Subcutaneous abdominal adipose tissue (tissue), 5 donors: ENCODE results near the gene SAMD4A.

Experiments used
- H3K27ac ChIP-seq: one replicate; pipeline ENCODE4 v1.7.0; 2013; ENCODE audit warnings: low read depth, mild to moderate bottlenecking, inconsistent platforms, low read length, moderate library complexity
- H3K27me3 ChIP-seq, 5 donors: one replicate each; pipeline ENCODE4 v1.7.0; 2013; ENCODE audit warnings: low read length in 5 of 5, inconsistent platforms in 1 of 5; ENCODE audit not compliant: control insufficient read depth in 5 of 5, insufficient read depth in 4 of 5
- H3K36me3 ChIP-seq, 5 donors: one replicate each; pipeline ENCODE4 v1.7.0; 2013; ENCODE audit warnings: low read length in 5 of 5; ENCODE audit not compliant: control insufficient read depth in 5 of 5, insufficient read depth in 5 of 5
- H3K4me1 ChIP-seq, 5 donors: one replicate each; pipeline ENCODE4 v1.7.0; 2013; ENCODE audit warnings: low read length in 5 of 5, mild to moderate bottlenecking in 3 of 5, moderate library complexity in 1 of 5; ENCODE audit not compliant: control insufficient read depth in 5 of 5, insufficient read depth in 5 of 5
- H3K4me3 ChIP-seq, 5 donors: one replicate each; pipeline ENCODE4 v1.7.0; 2013; ENCODE audit warnings: low read length in 5 of 5, low read depth in 1 of 5
- H3K9ac ChIP-seq, 5 donors: one replicate each; pipeline ENCODE4 v1.7.0; 2013; ENCODE audit warnings: low read length in 5 of 5, mild to moderate bottlenecking in 4 of 5, moderate library complexity in 3 of 5
- H3K9me3 ChIP-seq, 5 donors: one replicate each; pipeline ENCODE4 v1.7.0; 2013; ENCODE audit warnings: low read length in 5 of 5; ENCODE audit not compliant: control insufficient read depth in 5 of 5
- donor health status: healthy.
- donor health status: healthy.
- donor health status: healthy.
- donor health status: healthy.
- donor health status: healthy.

Gene SAMD4A

GRCh38 chr14:54564868-54565784, 1.8 kb upstream of the SAMD4A start:
- no peaks in the 10 kb centered on the region for H3K27me3 ChIP-seq
- H3K27ac ChIP-seq, result peak overlapping the region; percentile 99
- H3K9me3 ChIP-seq, result no peaks in the 10 kb centered on the region
- H3K9ac ChIP-seq, result peak overlapping the region; percentile 84 to 99 (median 97)
- peaks cover 0 to 4% (median 0%) of the 10 kb centered on the region in 5 donors for H3K36me3 ChIP-seq
- H3K4me1 ChIP-seq, result peaks cover 5 to 39% (median 29%) of the 10 kb centered on the region in 5 donors
- peak overlapping the region; percentile 73 to 92 (median 84) for H3K4me3 ChIP-seq

- Histone ChIP-seq H3K27me3 (no peaks in the 10 kb centered on the region), H3K9me3 (no peaks in the 10 kb centered on the region), H3K27ac (peak overlapping the region; percentile 99), H3K36me3 (peaks cover 0 to 4% (median 0%) of the 10 kb centered on the region in 5 donors), H3K4me1 (peaks cover 5 to 44% (median 34%) of the 10 kb centered on the region in 5 donors), H3K9ac (peak overlapping the region; percentile 84 to 99 (median 97)), H3K4me3 (peak overlapping the region; percentile 50 to 92 (median 84))
Observed at GRCh38 chr14:54565785-54566409, 1.0 kb upstream of the SAMD4A start.

GRCh38 chr14:54567224-54567638, 303 bp downstream of the SAMD4A start:
- peak overlapping the region; percentile 99 for H3K27ac ChIP-seq
- H3K4me1 ChIP-seq, result peaks cover 5 to 44% (median 34%) of the 10 kb centered on the region in 5 donors
- peak overlapping the region; percentile 56 to 99 (median 88) for H3K9ac ChIP-seq
- peaks cover 0 to 4% (median under 1%) of the 10 kb centered on the region in 5 donors for H3K9me3 ChIP-seq
- H3K36me3 ChIP-seq, result peaks cover 0 to 12% (median 5%) of the 10 kb centered on the region in 5 donors
- no peaks in the 10 kb centered on the region for H3K27me3 ChIP-seq
- peak overlapping the region; percentile 77 to 92 (median 84) for H3K4me3 ChIP-seq

GRCh38 chr14:54567639-54568561, 972 bp downstream of the SAMD4A start:
- peak overlapping the region; percentile 80 to 92 (median 84) for H3K4me3 ChIP-seq
- H3K9me3 ChIP-seq, result peaks cover 0 to 7% (median 3%) of the 10 kb centered on the region in 5 donors
- H3K4me1 ChIP-seq, result peaks cover 5 to 44% (median 34%) of the 10 kb centered on the region in 5 donors
- peak overlapping the region; percentile 99 for H3K27ac ChIP-seq
- peak overlapping the region; percentile 56 to 99 (median 88) for H3K9ac ChIP-seq
- H3K36me3 ChIP-seq, result peaks cover 0 to 12% (median 7%) of the 10 kb centered on the region in 5 donors
- H3K27me3 ChIP-seq, result no peaks in the 10 kb centered on the region

- Histone ChIP-seq H3K27me3 (no peaks in the 10 kb centered on the region), H3K4me3 (peak overlapping the region; percentile 39 to 85 (median 49)), H3K9ac (peak overlapping the region in 3 of 5 donors; percentile 30 to 69 (median 56)), H3K9me3 (peaks cover 0 to 7% (median 3%) of the 10 kb centered on the region in 5 donors), H3K4me1 (peaks cover 5 to 44% (median 34%) of the 10 kb centered on the region in 5 donors), H3K27ac (peak overlapping the region; percentile 74), H3K36me3 (peaks cover 0 to 12% (median 9%) of the 10 kb centered on the region in 5 donors)
Observed at GRCh38 chr14:54568821-54569595, 2.1 kb downstream of the SAMD4A start.

GRCh38 chr14:54570047-54570446, 3.1 kb downstream of the SAMD4A start:
- Histone ChIP-seq H3K4me1 (peaks cover 5 to 33% (median 24%) of the 10 kb centered on the region in 5 donors), H3K4me3 (peak overlapping the region in 4 of 5 donors; percentile 6 to 49 (median 17)), H3K27ac (peak overlapping the region; percentile 74)

GRCh38 chr14:54570631-54571415, 3.9 kb downstream of the SAMD4A start:
- Histone ChIP-seq H3K9ac (peak overlapping the region in 2 of 5 donors; percentile 32 to 56), H3K4me3 (peak overlapping the region in 2 of 5 donors; percentile 15 to 28), H3K27me3 (no peaks in the 10 kb centered on the region), H3K27ac (peak overlapping the region; percentile 74), H3K9me3 (peaks cover 0 to 7% (median 3%) of the 10 kb centered on the region in 5 donors), H3K36me3 (peaks cover 0 to 12% (median 9%) of the 10 kb centered on the region in 5 donors), H3K4me1 (peaks cover 5 to 30% (median 28%) of the 10 kb centered on the region in 5 donors)

More at GRCh38 chr14:54570047-54570446, 3.1 kb downstream of the SAMD4A start:
- Histone ChIP-seq H3K9ac (peak overlapping the region in 3 of 5 donors; percentile 13 to 56 (median 32)), H3K27me3 (no peaks in the 10 kb centered on the region), H3K36me3 (peaks cover 0 to 12% (median 9%) of the 10 kb centered on the region in 5 donors), H3K9me3 (peaks cover 0 to 7% (median 3%) of the 10 kb centered on the region in 5 donors)

GRCh38 chr14:54572316-54572715, 5.4 kb downstream of the SAMD4A start:
- peaks cover 4 to 12% (median 9%) of the 10 kb centered on the region in 5 donors for H3K36me3 ChIP-seq
- no peaks in the 10 kb centered on the region for H3K27me3 ChIP-seq
- H3K4me1 ChIP-seq, result peaks cover 5 to 30% (median 25%) of the 10 kb centered on the region in 5 donors
- H3K4me3 ChIP-seq, result no peak overlapping the region
- H3K27ac ChIP-seq, result no peak overlapping the region
- no peak overlapping the region for H3K9ac ChIP-seq
- H3K9me3 ChIP-seq, result peaks cover 0 to 7% (median 3%) of the 10 kb centered on the region in 5 donors
